Keratinocyte (primary cell): ENCODE measurements around the gene LIN7B. TPM values are rescaled to one million over a fixed set of nuclear protein-coding genes. Genes with fewer than 3 reads are reported as not detected.
"Not testable (repeated sequence)": the region's sequence is repeated elsewhere in the genome, so short reads cannot be mapped to it uniquely, and the experiment has no call there.

Experiments used
- DNase-seq: peaks from one replicate; pipeline ENCODE4 v3.0.0-alpha.2; 2011; ENCODE audit warnings: low read depth, missing footprints, low spot score
- FAIRE-seq: peaks from 2 replicates; lab custom pipeline; 2011; peaks lifted over from hg19 to GRCh38; lab: Jason Lieb, UNC
- H2AFZ ChIP-seq: 2 replicates; pipeline ENCODE4 v1.6.0; 2012; ENCODE audit warnings: low read length, control low read depth, inconsistent platforms; ENCODE audit not compliant: control insufficient read depth
- H3K27ac ChIP-seq: 2 replicates; pipeline ENCODE4 v1.5.1; 2011; ENCODE audit warnings: low read length; ENCODE audit not compliant: control insufficient read depth, insufficient read depth
- H3K27me3 ChIP-seq: 3 replicates; pipeline ENCODE4 v1.6.0; 2011; ENCODE audit warnings: low read length; ENCODE audit not compliant: control insufficient read depth, insufficient read depth; ENCODE audit errors: extremely low read depth
- H3K36me3 ChIP-seq, 2 experiments: 2 replicates in 1 of 2; 3 replicates in 1 of 2; pipeline ENCODE4 v1.5.1; 2011; ENCODE audit warnings: low read length in 2 of 2, mild to moderate bottlenecking in 1 of 2; ENCODE audit not compliant: control insufficient read depth in 2 of 2, insufficient read depth in 2 of 2; ENCODE audit errors: extremely low read depth in 1 of 2
- H3K4me1 ChIP-seq: 3 replicates; pipeline ENCODE4 v1.5.1; 2011; ENCODE audit warnings: low read length; ENCODE audit not compliant: control insufficient read depth, insufficient read depth; ENCODE audit errors: extremely low read depth
- H3K4me2 ChIP-seq: 3 replicates; pipeline ENCODE4 v1.6.0; 2011; ENCODE audit warnings: low read depth, low read length; ENCODE audit not compliant: control insufficient read depth, insufficient read depth; ENCODE audit errors: extremely low read depth
- H3K4me3 ChIP-seq, 3 experiments: fragments of 200-600 bp in 1 of 3; sonication (generic) in 1 of 3; 2 replicates in 2 of 3; 3 replicates in 1 of 3; pipeline ENCODE4 v1.5.1; 2011 to 2016; ENCODE audit warnings: low read length in 3 of 3, mild to moderate bottlenecking in 3 of 3, control low read depth in 2 of 3, inconsistent platforms in 1 of 3, low read depth in 1 of 3, mixed read lengths in 1 of 3, mixed run types in 1 of 3, moderate library complexity in 1 of 3; ENCODE audit not compliant: control insufficient read depth in 2 of 3, insufficient read depth in 2 of 3; ENCODE audit errors: extremely low read depth in 1 of 3
- H3K79me2 ChIP-seq: 2 replicates; pipeline ENCODE4 v1.6.0; 2012; ENCODE audit warnings: low read length; ENCODE audit not compliant: control insufficient read depth, insufficient read depth
- H3K9ac ChIP-seq: 3 replicates; pipeline ENCODE4 v1.6.0; 2011; ENCODE audit warnings: low read length; ENCODE audit not compliant: control insufficient read depth, insufficient read depth; ENCODE audit errors: extremely low read depth
- H3K9me1 ChIP-seq: 3 replicates; pipeline ENCODE4 v1.6.0; 2011; ENCODE audit warnings: low read length; ENCODE audit not compliant: control insufficient read depth, insufficient read depth; ENCODE audit errors: extremely low read depth
- H3K9me3 ChIP-seq: 2 replicates; pipeline ENCODE4 v1.5.1; 2012; ENCODE audit warnings: low read depth, low read length; ENCODE audit not compliant: control insufficient read depth
- H4K20me1 ChIP-seq: 3 replicates; pipeline ENCODE4 v1.6.0; 2011; ENCODE audit warnings: low read length; ENCODE audit not compliant: control insufficient read depth, insufficient read depth; ENCODE audit errors: extremely low read depth
- CTCF ChIP-seq, 3 experiments: IDR thresholded peaks in 1 of 3; conservative IDR thresholded peaks in 1 of 3; optimal IDR thresholded peaks in 1 of 3; 2 replicates in 2 of 3; 3 replicates in 1 of 3; pipeline versions ENCODE3 to v1.5.1; 2011; ENCODE audit warnings: low read length in 3 of 3, mild to moderate bottlenecking in 3 of 3, moderate library complexity in 2 of 3, control low read depth in 1 of 3, inconsistent platforms in 1 of 3; ENCODE audit not compliant: insufficient read depth in 2 of 3; ENCODE audit errors: extremely low read depth in 1 of 3
- EZH2 ChIP-seq: IDR thresholded peaks from one replicate; pipeline ENCODE4 v1.6.1; 2012; ENCODE audit warnings: inconsistent platforms, mild to moderate bottlenecking, low read length, moderate library complexity
- dilution Hi-C: fragments of 300-500 bp; cut with MboI; formaldehyde crosslinking; loops from one replicate; pipeline ENCODE4 v1.7.0; 2020; ENCODE audit warnings: low sequenced_read_pairs; ENCODE audit not compliant: extremely low pct_ligation_motif_present
- polyA plus RNA-seq, 5 experiments: library from polyadenylated mRNA; depleted of rRNA in 3 of 5; stranded (reverse) in 3 of 5; stranded (forward) in 1 of 5; unstranded in 1 of 5; fragments of >200 nt; gene quantifications; 1 replicate in 1 of 5; 2 replicates in 3 of 5; 3 replicates in 1 of 5; pipeline versions ENCODE4 v1.2.1 to v1.2.3, GENCODE V29; 2011 to 2012; ENCODE audit warnings: missing spikeins in 2 of 5, low read depth in 1 of 5, low replicate concordance in 1 of 5

Gene LIN7B
- polyA plus RNA-seq, 1 donor (not counting 4 experiments of a cell fraction or from before 2014, with no cell fraction given): 1.6 TPM

GRCh38 chr19:49125025-49125731, 11.0 kb downstream of the LIN7B start:
- FAIRE-seq: no peak
- peak overlapping the region; percentile 56 for H3K4me2 ChIP-seq
- peak overlapping the region; percentile 49 for H2AFZ ChIP-seq

GRCh38 chr19:49126575-49126974, 12.4 kb downstream of the LIN7B start:
- no peaks in the 10 kb centered on the region for H4K20me1 ChIP-seq
- no peak overlapping the region for H2AFZ ChIP-seq
- no peak for FAIRE-seq
- H3K27ac ChIP-seq: no peak overlapping the region
- dilution Hi-C loops: no loop called here
- no peaks in the 10 kb centered on the region for H3K9me3 ChIP-seq
- H3K4me1 ChIP-seq: peaks cover 4% of the 10 kb centered on the region
- no peak overlapping the region for H3K4me3 ChIP-seq
- H3K4me2 ChIP-seq: no peak overlapping the region
- H3K36me3 ChIP-seq: no peaks in the 10 kb centered on the region
- no peak for DNase-seq
- TF ChIP-seq EZH2 (no peak), CTCF (optimal IDR thresholded peaks at IDR 0.05 in 1 of 3, IDR thresholded peaks at IDR 0.05 in 1 of 3, conservative IDR thresholded peaks at IDR 0.05 in 1 of 3; ENCODE audit: extremely low read depth in 1 of 3, insufficient read depth in 2 of 3, low read length in 3 of 3) (no peak)
- no peaks in the 10 kb centered on the region for H3K9me1 ChIP-seq
- no peaks in the 10 kb centered on the region for H3K79me2 ChIP-seq
- no peak overlapping the region for H3K9ac ChIP-seq
- H3K27me3 ChIP-seq: no peaks in the 10 kb centered on the region

More at GRCh38 chr19:49125025-49125731, 11.0 kb downstream of the LIN7B start:
- Histone ChIP-seq H3K4me1 (peaks cover 8% of the 10 kb centered on the region), H3K4me3 (no peak overlapping the region), H3K79me2 (no peaks in the 10 kb centered on the region), H3K27me3 (no peaks in the 10 kb centered on the region), H3K27ac (no peak overlapping the region), H3K36me3 (no peaks in the 10 kb centered on the region), H3K9me1 (no peaks in the 10 kb centered on the region), H3K9ac (peak overlapping the region; percentile 47), H4K20me1 (no peaks in the 10 kb centered on the region), H3K9me3 (no peaks in the 10 kb centered on the region)
- no peak for DNase-seq
- dilution Hi-C loops: no loop called here
- no peak for TF ChIP-seq EZH2

- H3K4me1 ChIP-seq, dilution Hi-C loops, DNase-seq, H3K9me3 ChIP-seq, H2AFZ ChIP-seq, H3K79me2 ChIP-seq, H3K9ac ChIP-seq, FAIRE-seq, H3K27me3 ChIP-seq, H3K4me2 ChIP-seq, H3K27ac ChIP-seq, H3K9me1 ChIP-seq, H3K4me3 ChIP-seq, H4K20me1 ChIP-seq, H3K36me3 ChIP-seq: not testable (repeated sequence)
Measured at GRCh38 chr19:49127225-49127624, 13.1 kb downstream of the LIN7B start.
